ENCODE results near the gene MARK1.
A peak's percentile ranks its signal among the peaks of the same experiment; 100 is the strongest.

Gene MARK1

GRCh38 chr1:220491891-220492290, 36.0 kb upstream of the MARK1 start:
- no peak for TF ChIP-seq CTCF (IDR thresholded peaks at IDR 0.05; ENCODE audit: low read depth, low read length)
- no peak for DNase-seq (ENCODE audit: low read depth in 2 of 2)
- no peak overlapping the region for H3K4me3 ChIP-seq (replicated peaks in 1 of 2; ENCODE audit: low read depth in 2 of 2, low read length in 2 of 2)

- no peak for TF ChIP-seq CTCF (IDR thresholded peaks at IDR 0.05; ENCODE audit: low read depth, low read length)
- no peak overlapping the region for H3K4me3 ChIP-seq (replicated peaks in 1 of 2; ENCODE audit: low read depth in 2 of 2, low read length in 2 of 2)
- DNase-seq (ENCODE audit: low read depth in 2 of 2): no peak
Measured at GRCh38 chr1:220497220-220497947, 30.6 kb upstream of the MARK1 start.

GRCh38 chr1:220498188-220498587, 29.7 kb upstream of the MARK1 start:
- peak in 1 of 2 donors; percentile 45 for DNase-seq (ENCODE audit: low read depth in 2 of 2)
- TF ChIP-seq CTCF (IDR thresholded peaks at IDR 0.05; ENCODE audit: low read depth, low read length): no peak
- H3K4me3 ChIP-seq (replicated peaks in 1 of 2; ENCODE audit: low read depth in 2 of 2, low read length in 2 of 2): no peak overlapping the region

GRCh38 chr1:220500372-220500771, 27.6 kb upstream of the MARK1 start:
- no peak overlapping the region for H3K4me3 ChIP-seq (replicated peaks in 1 of 2; ENCODE audit: low read depth in 2 of 2, low read length in 2 of 2)
- TF ChIP-seq CTCF (IDR thresholded peaks at IDR 0.05; ENCODE audit: low read depth, low read length): no peak
- DNase-seq (ENCODE audit: low read depth in 2 of 2): no peak

- DNase-seq (ENCODE audit: low read depth in 2 of 2): no peak
- TF ChIP-seq CTCF (IDR thresholded peaks at IDR 0.05; ENCODE audit: low read depth, low read length): no peak
- no peak overlapping the region for H3K4me3 ChIP-seq (replicated peaks in 1 of 2; ENCODE audit: low read depth in 2 of 2, low read length in 2 of 2)
Measured at GRCh38 chr1:220504329-220504728, 23.6 kb upstream of the MARK1 start.

- DNase-seq (ENCODE audit: low read depth in 2 of 2): no peak
- H3K4me3 ChIP-seq (replicated peaks in 1 of 2; ENCODE audit: low read depth in 2 of 2, low read length in 2 of 2): no peak overlapping the region
- TF ChIP-seq CTCF (IDR thresholded peaks at IDR 0.05; ENCODE audit: low read depth, low read length): no peak
Measured at GRCh38 chr1:220507085-220507484, 20.9 kb upstream of the MARK1 start.

- no peak for TF ChIP-seq CTCF (IDR thresholded peaks at IDR 0.05; ENCODE audit: low read depth, low read length)
- no peak overlapping the region for H3K4me3 ChIP-seq (replicated peaks in 1 of 2; ENCODE audit: low read depth in 2 of 2, low read length in 2 of 2)
- DNase-seq (ENCODE audit: low read depth in 2 of 2): no peak
Measured at GRCh38 chr1:220511179-220511578, 16.8 kb upstream of the MARK1 start.
